ELF-1 (cell line): Measurements from ENCODE around the gene CPSF7.
"Not testable (repeated sequence)": the region's sequence is repeated elsewhere in the genome, so short reads cannot be mapped to it uniquely, and the experiment has no call there.

Experiments
- DNase-seq: peaks from one replicate; pipeline ENCODE4 v3.0.0-alpha.2; 2016; ENCODE audit warnings: low read depth, low spot score

CPSF7 gene

GRCh38 chr11:61384271-61385242, 45.2 kb downstream of the CPSF7 start:
- DNase-seq, result peak; percentile 47

- DNase-seq, result not testable (repeated sequence)
Measured at GRCh38 chr11:61383859-61384258, 45.9 kb downstream of the CPSF7 start.

GRCh38 chr11:61380884-61381283, 48.9 kb downstream of the CPSF7 start:
- DNase-seq, result no peak

GRCh38 chr11:61378713-61379313, 51.0 kb downstream of the CPSF7 start:
- DNase-seq, result no peak

- peak; percentile 42 for DNase-seq
Measured at GRCh38 chr11:61377461-61378160, 52.2 kb downstream of the CPSF7 start.

GRCh38 chr11:61375761-61376108, 54.0 kb downstream of the CPSF7 start:
- no peak for DNase-seq

GRCh38 chr11:61372659-61373420, 56.9 kb downstream of the CPSF7 start:
- no peak for DNase-seq

GRCh38 chr11:61370349-61371005, 59.3 kb downstream of the CPSF7 start:
- DNase-seq, result no peak

GRCh38 chr11:61369372-61370348, 60.1 kb downstream of the CPSF7 start:
- no peak for DNase-seq

GRCh38 chr11:61368646-61369045, 61.1 kb downstream of the CPSF7 start:
- no peak for DNase-seq

- no peak for DNase-seq
Measured at GRCh38 chr11:61367406-61367805, 62.4 kb downstream of the CPSF7 start.

- no peak for DNase-seq
Measured at GRCh38 chr11:61364012-61364675, 65.6 kb downstream of the CPSF7 start.

- no peak for DNase-seq
Measured at GRCh38 chr11:61362542-61362875, 67.3 kb downstream of the CPSF7 start.

- peak; percentile 97 for DNase-seq
Measured at GRCh38 chr11:61361741-61362541, 67.8 kb downstream of the CPSF7 start, which contains the start of the genes CYB561A3 and TMEM138. TSS of gene CYB561A3 (minus strand) at chr11:61361882. CDS start at chr11:61356713, 5,169 bp downstream. TSS of gene TMEM138 (plus strand) at chr11:61362374. CDS start at chr11:61364391, 2,017 bp downstream.

GRCh38 chr11:61361237-61361740, 68.5 kb downstream of the CPSF7 start:
- DNase-seq, result no peak

GRCh38 chr11:61359516-61359915, 70.3 kb downstream of the CPSF7 start:
- no peak for DNase-seq

GRCh38 chr11:61358566-61358965, 71.2 kb downstream of the CPSF7 start:
- no peak for DNase-seq

GRCh38 chr11:61357894-61358239, 71.9 kb downstream of the CPSF7 start:
- DNase-seq, result no peak
